H9 (cell line): Measurements from ENCODE around the gene MAST2. TPM values are rescaled to one million over a fixed set of nuclear protein-coding genes. Genes with fewer than 3 reads are reported as not detected.

Experiments
- DNase-seq: peaks from one replicate; pipeline ENCODE4 v3.0.0-alpha.2; 2017
- H2AFZ ChIP-seq: one replicate; pipeline ENCODE4 v1.6.1; 2013; ENCODE audit warnings: mild to moderate bottlenecking, low read length, control low read depth, moderate library complexity
- H2AK5ac ChIP-seq: 2 replicates; pipeline ENCODE4 v1.6.1; 2013; ENCODE audit warnings: low read length, control low read depth, mixed read lengths; ENCODE audit not compliant: insufficient read length
- H2BK120ac ChIP-seq: one replicate; pipeline ENCODE4 v1.6.1; 2013; ENCODE audit warnings: low read depth, mild to moderate bottlenecking, low read length, control low read depth, inconsistent platforms; ENCODE audit not compliant: poor library complexity, severe bottlenecking
- H2BK12ac ChIP-seq: 2 replicates; pipeline ENCODE4 v1.6.1; 2013; ENCODE audit warnings: low read length, control low read depth, mixed read lengths, low read depth; ENCODE audit not compliant: insufficient read length
- H2BK15ac ChIP-seq: 2 replicates; pipeline ENCODE4 v1.6.1; 2013; ENCODE audit warnings: low read depth, low read length, control low read depth
- H2BK20ac ChIP-seq: one replicate; pipeline ENCODE4 v1.6.1; 2013; ENCODE audit warnings: low read depth, mild to moderate bottlenecking, low read length, control low read depth, inconsistent platforms; ENCODE audit not compliant: poor library complexity, severe bottlenecking
- H2BK5ac ChIP-seq: 2 replicates; pipeline ENCODE4 v1.6.1; 2013; ENCODE audit warnings: low read length, control low read depth, mixed read lengths; ENCODE audit not compliant: insufficient read length
- H3K14ac ChIP-seq: 2 replicates; pipeline ENCODE4 v1.6.1; 2013; ENCODE audit warnings: low read length, control low read depth; ENCODE audit not compliant: insufficient read depth
- H3K18ac ChIP-seq: 2 replicates; pipeline ENCODE4 v1.6.1; 2013; ENCODE audit warnings: low read depth, mild to moderate bottlenecking, mixed read lengths, low read length, control low read depth; ENCODE audit not compliant: insufficient read length
- H3K23ac ChIP-seq: 2 replicates; pipeline ENCODE4 v1.6.1; 2013; ENCODE audit warnings: low read length, control low read depth, mixed read lengths, low read depth; ENCODE audit not compliant: insufficient read length
- H3K23me2 ChIP-seq: 2 replicates; pipeline ENCODE4 v1.6.1; 2013; ENCODE audit warnings: low read depth, mild to moderate bottlenecking, mixed read lengths, low read length, control low read depth; ENCODE audit not compliant: insufficient read length, poor library complexity, severe bottlenecking
- H3K27ac ChIP-seq: 2 replicates; pipeline ENCODE4 v1.5.1; 2013; ENCODE audit warnings: low read length, control low read depth, mixed read lengths, low read depth; ENCODE audit not compliant: insufficient read length
- H3K27me3 ChIP-seq: 2 replicates; pipeline ENCODE4 v1.6.1; 2013; ENCODE audit warnings: low read length, control low read depth, inconsistent platforms; ENCODE audit not compliant: insufficient read depth
- H3K4ac ChIP-seq: 2 replicates; pipeline ENCODE4 v1.6.1; 2013; ENCODE audit warnings: low read depth, mild to moderate bottlenecking, control low read depth, inconsistent platforms, low read length, moderate library complexity
- H3K4me1 ChIP-seq: 2 replicates; pipeline ENCODE4 v1.6.1; 2013; ENCODE audit warnings: low read length, control low read depth, inconsistent platforms; ENCODE audit not compliant: insufficient read depth
- H3K4me2 ChIP-seq: 2 replicates; pipeline ENCODE4 v1.6.1; 2013; ENCODE audit warnings: low read length, control low read depth, mixed read lengths; ENCODE audit not compliant: insufficient read length, insufficient read depth
- H3K56ac ChIP-seq: 2 replicates; pipeline ENCODE4 v1.6.1; 2013; ENCODE audit warnings: low read depth, mild to moderate bottlenecking, mixed read lengths, low read length, control low read depth; ENCODE audit not compliant: insufficient read length
- H3K79me1 ChIP-seq: 2 replicates; pipeline ENCODE4 v1.6.1; 2013; ENCODE audit warnings: low read depth, mild to moderate bottlenecking, moderate library complexity, low read length, control low read depth, inconsistent platforms; ENCODE audit not compliant: insufficient read depth, poor library complexity, severe bottlenecking
- H3K79me2 ChIP-seq: 2 replicates; pipeline ENCODE4 v1.6.1; 2013; ENCODE audit warnings: low read length, control low read depth, inconsistent platforms; ENCODE audit not compliant: insufficient read depth
- H3K9ac ChIP-seq: 2 replicates; pipeline ENCODE4 v1.6.1; 2013; ENCODE audit warnings: low read length, control low read depth, mixed read lengths; ENCODE audit not compliant: insufficient read length; ENCODE audit errors: extremely low read depth
- H3K9me3 ChIP-seq: one replicate; pipeline ENCODE4 v1.6.1; 2013; ENCODE audit warnings: low read depth, low read length, inconsistent platforms; ENCODE audit not compliant: control insufficient read depth
- H3T11ph ChIP-seq: one replicate; pipeline ENCODE4 v1.6.1; 2013; ENCODE audit warnings: mild to moderate bottlenecking, low read length, control low read depth, inconsistent platforms
- H4K20me1 ChIP-seq: one replicate; pipeline ENCODE4 v1.6.1; 2013; ENCODE audit not compliant: control insufficient read depth, insufficient read length, insufficient read depth
- H4K5ac ChIP-seq: 2 replicates; pipeline ENCODE4 v1.6.1; 2013; ENCODE audit warnings: low read depth, mild to moderate bottlenecking, mixed read lengths, low read length, control low read depth; ENCODE audit not compliant: insufficient read length
- H4K8ac ChIP-seq: replicated peaks from 2 replicates; pipeline ENCODE4 v1.6.1; 2013; ENCODE audit warnings: low read length, control low read depth, mixed read lengths, low read depth; ENCODE audit not compliant: insufficient read length
- H4K91ac ChIP-seq: 2 replicates; pipeline ENCODE4 v1.6.1; 2013; ENCODE audit warnings: low read depth, mild to moderate bottlenecking, moderate library complexity, mixed read lengths, low read length, control low read depth; ENCODE audit not compliant: insufficient read length
- H3K27ac Mint-ChIP-seq, 3 experiments: 2 replicates in 2 of 3; 3 replicates in 1 of 3; pipeline ENCODE4 v1.8.0; 2020 to 2021; ENCODE audit warnings: mixed read lengths in 3 of 3, mild to moderate bottlenecking in 1 of 3, moderate library complexity in 1 of 3
- H3K27me3 Mint-ChIP-seq: 2 replicates; pipeline ENCODE4 v1.8.0; 2021; ENCODE audit warnings: low read depth, mild to moderate bottlenecking, moderate library complexity, mixed read lengths
- H3K36me3 Mint-ChIP-seq, 3 experiments: 2 replicates in 2 of 3; 3 replicates in 1 of 3; pipeline ENCODE4 v1.8.0; 2020 to 2021; ENCODE audit warnings: low read depth in 3 of 3, mixed read lengths in 3 of 3; ENCODE audit not compliant: insufficient read depth in 1 of 3
- H3K4me1 Mint-ChIP-seq, 2 experiments: 2 replicates each; pipeline ENCODE4 v1.8.0; 2020; ENCODE audit warnings: mixed read lengths in 2 of 2
- H3K4me3 Mint-ChIP-seq, 2 experiments: 2 replicates in 1 of 2; 3 replicates in 1 of 2; pipeline ENCODE4 v1.8.0; 2020 to 2021; ENCODE audit warnings: mild to moderate bottlenecking in 2 of 2, mixed read lengths in 2 of 2, moderate library complexity in 1 of 2
- H3K9me3 Mint-ChIP-seq, 2 experiments: 2 replicates in 1 of 2; 3 replicates in 1 of 2; pipeline ENCODE4 v1.8.0; 2020; ENCODE audit warnings: mild to moderate bottlenecking in 2 of 2, mixed read lengths in 2 of 2, moderate library complexity in 1 of 2
- CTCF ChIP-seq: fragments of 200-600 bp; sonication (generic); conservative IDR thresholded peaks from 3 replicates; pipeline ENCODE4 v1.8.0; 2021; ENCODE audit warnings: antibody characterized with exemption, mild to moderate bottlenecking
- total RNA-seq: library from RNA; stranded (reverse); gene quantifications from 2 replicates; pipeline ENCODE4 v1.2.1, GENCODE V29; 2021

MAST2 gene
- total RNA-seq, 1 experiment from 2014 or later, result 28.8 TPM

- Histone ChIP-seq H3T11ph (no peak overlapping the region), H2BK15ac (no peak overlapping the region), H2AFZ (no peak overlapping the region), H3K14ac (no peak overlapping the region), H3K27me3 (no peaks in the 10 kb centered on the region), H3K79me1 (peaks cover 2% of the 10 kb centered on the region), H2BK12ac (no peak overlapping the region), H3K23ac (no peak overlapping the region), H2BK5ac (no peak overlapping the region), H3K4ac (no peak overlapping the region), H4K91ac (no peak overlapping the region), H3K23me2 (no peaks in the 10 kb centered on the region), H4K5ac (no peak overlapping the region), H3K9ac (no peak overlapping the region), H3K18ac (no peak overlapping the region), H3K56ac (no peak overlapping the region), H4K8ac (no peak overlapping the region), H3K9me3 (no peaks in the 10 kb centered on the region), H3K79me2 (0 out of 2 replicates have a peak, but pooled peaks cover 3% of the 10 kb centered on the region), H2AK5ac (no peak overlapping the region), H2BK20ac (no peak overlapping the region), H3K4me1 (no peaks in the 10 kb centered on the region), H2BK120ac (no peak overlapping the region), H4K20me1 (no peaks in the 10 kb centered on the region), H3K27ac (no peak overlapping the region), H3K4me2 (no peak overlapping the region)
- no peak for DNase-seq
- H3K4me3 Mint-ChIP-seq, result no peak overlapping the region
- no peaks in the 10 kb centered on the region for H3K27me3 Mint-ChIP-seq
- H3K4me1 Mint-ChIP-seq, result peaks cover 20 to 26% of the 10 kb centered on the region in 2 experiments
- no peaks in the 10 kb centered on the region for H3K36me3 Mint-ChIP-seq
- no peaks in the 10 kb centered on the region for H3K9me3 Mint-ChIP-seq
- no peak for TF ChIP-seq CTCF
- H3K27ac Mint-ChIP-seq, result peak overlapping the region in 2 of 3 experiments; percentile 14 to 65; a peak in 3 of 7 replicates
These were observed 65.4 kb downstream of the MAST2 start for GRCh38 chr1:45868861-45869260.
